HEK293 (cell line): ENCODE measurements around the gene METTL25B.
A peak's percentile ranks its signal among the peaks of the same experiment; 100 is the strongest.

Experiments used
- BCL11A ChIP-seq: fragments of 450-650 bp; formaldehyde crosslinking; IDR thresholded peaks from 2 replicates; pipeline ENCODE4 v1.5.1; 2016; ENCODE audit warnings: low read depth, missing biosample characterization, missing genetic modification characterization
- KLF17 ChIP-seq: fragments of 450-650 bp; formaldehyde crosslinking; IDR thresholded peaks from 2 replicates; pipeline ENCODE4 v1.5.1; 2016; ENCODE audit warnings: missing biosample characterization, missing genetic modification characterization
- MYNN ChIP-seq: fragments of 450-650 bp; formaldehyde crosslinking; IDR thresholded peaks from 2 replicates; pipeline ENCODE4 v1.5.1; 2016; ENCODE audit warnings: missing biosample characterization, missing genetic modification characterization, borderline replicate concordance
- PBX3 ChIP-seq: sonication (generic); formaldehyde crosslinking; IDR thresholded peaks from 2 replicates; pipeline ENCODE4 v1.8.1; 2022; ENCODE audit warnings: mild to moderate bottlenecking, moderate library complexity, missing genetic modification reagents
- SALL2 ChIP-seq: fragments of 450-650 bp; formaldehyde crosslinking; IDR thresholded peaks from 2 replicates; pipeline ENCODE4 v1.5.0; 2017; ENCODE audit warnings: missing biosample characterization, mild to moderate bottlenecking, missing genetic modification characterization, borderline replicate concordance
- ZBTB20 ChIP-seq: fragments of 450-650 bp; formaldehyde crosslinking; IDR thresholded peaks from 2 replicates; pipeline ENCODE4 v1.5.1; 2016; ENCODE audit warnings: missing biosample characterization, missing genetic modification characterization
- ZBTB26 ChIP-seq: fragments of 450-650 bp; formaldehyde crosslinking; optimal IDR thresholded peaks from 2 replicates; pipeline ENCODE3; 2016; ENCODE audit warnings: missing biosample characterization, mild to moderate bottlenecking, missing genetic modification characterization
- ZBTB7A ChIP-seq: fragments of 450-650 bp; formaldehyde crosslinking; IDR thresholded peaks from 2 replicates; pipeline ENCODE4 v1.5.1; 2016; ENCODE audit warnings: low read depth, missing biosample characterization, missing genetic modification characterization
- ZIC2 ChIP-seq: fragments of 450-650 bp; formaldehyde crosslinking; IDR thresholded peaks from 2 replicates; pipeline ENCODE4 v1.5.1; 2016; ENCODE audit warnings: missing biosample characterization, missing genetic modification characterization
- ZNF114 ChIP-seq: fragments of 450-650 bp; formaldehyde crosslinking; IDR thresholded peaks from 2 replicates; pipeline ENCODE4 v1.5.0; 2017; ENCODE audit warnings: missing biosample characterization, missing genetic modification characterization
- ZNF121 ChIP-seq: fragments of 450-650 bp; formaldehyde crosslinking; IDR thresholded peaks from 2 replicates; pipeline ENCODE4 v1.5.1; 2016; ENCODE audit warnings: missing biosample characterization, missing genetic modification characterization
- ZNF155 ChIP-seq: fragments of 450-650 bp; formaldehyde crosslinking; IDR thresholded peaks from 2 replicates; pipeline ENCODE4 v1.5.1; 2016; ENCODE audit warnings: missing biosample characterization, missing genetic modification characterization
- ZNF157 ChIP-seq: fragments of 450-650 bp; formaldehyde crosslinking; IDR thresholded peaks from 2 replicates; pipeline ENCODE4 v1.5.1; 2016; ENCODE audit warnings: missing biosample characterization, missing genetic modification characterization
- ZNF239 ChIP-seq: fragments of 450-650 bp; formaldehyde crosslinking; IDR thresholded peaks from 2 replicates; pipeline ENCODE4 v1.5.1; 2016; ENCODE audit warnings: missing biosample characterization, missing genetic modification characterization
- ZNF292 ChIP-seq: fragments of 450-650 bp; formaldehyde crosslinking; IDR thresholded peaks from 2 replicates; pipeline ENCODE4 v1.5.1; 2016; ENCODE audit warnings: low read depth, missing biosample characterization, missing genetic modification characterization, borderline replicate concordance
- ZNF324 ChIP-seq: fragments of 450-650 bp; formaldehyde crosslinking; IDR thresholded peaks from 2 replicates; pipeline ENCODE4 v1.5.1; 2016; ENCODE audit warnings: missing biosample characterization, missing genetic modification characterization
- ZNF426 ChIP-seq: fragments of 450-650 bp; formaldehyde crosslinking; IDR thresholded peaks from 2 replicates; pipeline ENCODE4 v1.5.1; 2017; ENCODE audit warnings: missing biosample characterization, missing genetic modification characterization, mild to moderate bottlenecking, inconsistent platforms, moderate library complexity
- ZNF558 ChIP-seq: fragments of 450-650 bp; formaldehyde crosslinking; IDR thresholded peaks from 2 replicates; pipeline ENCODE4 v1.5.1; 2016; ENCODE audit warnings: missing biosample characterization, missing genetic modification characterization
- ZNF561 ChIP-seq: fragments of 450-650 bp; IDR thresholded peaks from 2 replicates; pipeline ENCODE4 v1.5.1; 2018; ENCODE audit warnings: missing biosample characterization, missing genetic modification characterization, borderline replicate concordance
- ZNF580 ChIP-seq: fragments of 450-650 bp; formaldehyde crosslinking; IDR thresholded peaks from 2 replicates; pipeline ENCODE4 v1.5.1; 2016; ENCODE audit warnings: missing biosample characterization, missing genetic modification characterization
- ZNF610 ChIP-seq: fragments of 450-650 bp; formaldehyde crosslinking; IDR thresholded peaks from 2 replicates; pipeline ENCODE4 v1.5.1; 2016; ENCODE audit warnings: missing biosample characterization, missing genetic modification characterization, borderline replicate concordance
- ZNF621 ChIP-seq: fragments of 450-650 bp; formaldehyde crosslinking; IDR thresholded peaks from 2 replicates; pipeline ENCODE4 v1.5.1; 2017; ENCODE audit warnings: missing biosample characterization, missing genetic modification characterization
- ZNF639 ChIP-seq: fragments of 450-650 bp; formaldehyde crosslinking; IDR thresholded peaks from 2 replicates; pipeline ENCODE4 v1.5.1; 2016; ENCODE audit warnings: missing biosample characterization, missing genetic modification characterization
- ZNF654 ChIP-seq: fragments of 450-650 bp; formaldehyde crosslinking; IDR thresholded peaks from 2 replicates; pipeline ENCODE4 v1.5.1; 2016; ENCODE audit warnings: low read depth, missing biosample characterization, missing genetic modification characterization
- ZNF660 ChIP-seq: fragments of 450-650 bp; IDR thresholded peaks from 2 replicates; pipeline ENCODE4 v1.5.1; 2018; ENCODE audit warnings: missing biosample characterization, mild to moderate bottlenecking, missing genetic modification characterization
- ZNF670 ChIP-seq: fragments of 450-650 bp; formaldehyde crosslinking; IDR thresholded peaks from 2 replicates; pipeline ENCODE4 v1.5.1; 2016; ENCODE audit warnings: missing biosample characterization, missing genetic modification characterization, low read depth
- ZNF677 ChIP-seq: fragments of 450-650 bp; IDR thresholded peaks from 2 replicates; pipeline ENCODE4 v1.5.0; 2018; ENCODE audit warnings: missing biosample characterization, mild to moderate bottlenecking, missing genetic modification characterization, moderate library complexity
- ZNF701 ChIP-seq: fragments of 450-650 bp; formaldehyde crosslinking; IDR thresholded peaks from 2 replicates; pipeline ENCODE4 v1.5.1; 2016; ENCODE audit warnings: missing biosample characterization, missing genetic modification characterization
- ZNF791 ChIP-seq: fragments of 450-650 bp; formaldehyde crosslinking; IDR thresholded peaks from 2 replicates; pipeline ENCODE4 v1.5.1; 2016; ENCODE audit warnings: missing biosample characterization, missing genetic modification characterization
- ZSCAN16 ChIP-seq: fragments of 450-650 bp; formaldehyde crosslinking; IDR thresholded peaks from 2 replicates; pipeline ENCODE4 v1.5.1; 2016; ENCODE audit warnings: missing biosample characterization, missing genetic modification characterization
- TF ChIP-seq, protein P1 (sequence below): fragments of 450-650 bp; formaldehyde crosslinking; IDR thresholded peaks from 2 replicates; pipeline ENCODE4 v1.5.1; 2017; ENCODE audit warnings: missing biosample characterization, missing genetic modification characterization

The METTL25B gene

GRCh38 chr1:156705918-156706656 lies 22.2 kb upstream of the METTL25B start (continued):
- TF ChIP-seq KLF17 (peak; percentile 71), ZNF114 (no peak), ZBTB7A (peak; percentile 81), ZNF157 (tag by site-specific recombination) (0 out of 2 replicates have a peak, but pooled peaks have one; percentile 7), ZNF639 (tag by site-specific recombination) (peak; percentile 82), ZNF654 (tag by site-specific recombination) (peak; percentile 86), ZNF580 (tag by site-specific recombination) (no peak; the same call in 1 of the 2 replicates), ZNF670 (tag by site-specific recombination) (no peak), PBX3 (CRISPR knock-in tag) (no peak), ZIC2 (tag by site-specific recombination) (peak; percentile 92), ZNF324 (peak; percentile 73), ZNF121 (tag by site-specific recombination) (no peak), BCL11A (tag by site-specific recombination) (peak; percentile 67), ZNF426 (tag by site-specific recombination) (no peak), ZNF561 (tag by site-specific recombination) (0 out of 2 replicates have a peak, but pooled peaks have one; percentile 55), ZBTB20 (tag by site-specific recombination) (peak; percentile 19; the same call in 1 of the 2 replicates), ZNF292 (tag by site-specific recombination) (no peak), ZNF155 (no peak), ZNF558 (tag by site-specific recombination) (no peak), SALL2 (tag by site-specific recombination) (no peak), ZNF610 (tag by site-specific recombination) (peak; percentile 89; the same call in 1 of the 2 replicates), ZNF621 (no peak), ZNF791 (tag by site-specific recombination) (0 out of 2 replicates have a peak, but pooled peaks have one; percentile 12), MYNN (tag by site-specific recombination) (no peak), ZNF701 (no peak), ZNF677 (tag by site-specific recombination) (no peak), ZSCAN16 (tag by site-specific recombination) (no peak), ZNF660 (tag by site-specific recombination) (no peak; the same call in 1 of the 2 replicates), ZNF239 (tag by site-specific recombination) (peak; percentile 8; the same call in 1 of the 2 replicates), ZBTB26 (tag by site-specific recombination) (peak; percentile 49)
- TF ChIP-seq, protein P1, sequence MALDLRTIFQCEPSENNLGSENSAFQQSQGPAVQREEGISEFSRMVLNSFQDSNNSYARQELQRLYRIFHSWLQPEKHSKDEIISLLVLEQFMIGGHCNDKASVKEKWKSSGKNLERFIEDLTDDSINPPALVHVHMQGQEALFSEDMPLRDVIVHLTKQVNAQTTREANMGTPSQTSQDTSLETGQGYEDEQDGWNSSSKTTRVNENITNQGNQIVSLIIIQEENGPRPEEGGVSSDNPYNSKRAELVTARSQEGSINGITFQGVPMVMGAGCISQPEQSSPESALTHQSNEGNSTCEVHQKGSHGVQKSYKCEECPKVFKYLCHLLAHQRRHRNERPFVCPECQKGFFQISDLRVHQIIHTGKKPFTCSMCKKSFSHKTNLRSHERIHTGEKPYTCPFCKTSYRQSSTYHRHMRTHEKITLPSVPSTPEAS (tag by site-specific recombination), result no peak; the same call in 1 of the 2 replicates
